HCT116 (cell line): ENCODE results near the gene DPP4. TPM values are rescaled to one million over a fixed set of nuclear protein-coding genes. Genes with fewer than 3 reads are reported as not detected.

Experiments
- ATAC-seq: fragments of 200-7000 bp; cut with Tn5 transposase; 2 replicates; pipeline ENCODE4 v1.9.1; 2020; ENCODE audit warnings: mild to moderate bottlenecking, moderate library complexity
- BruUV-seq: library from RNA; stranded (reverse); fragments of 400-500 nt; replicated peaks from 2 replicates; lab custom pipeline; 2021; lab: Mats Ljungman, UMichigan
- CTCF ChIA-PET: fragments of 300-600 bp; sonication (Branson Sonifier 250); formaldehyde crosslinking; loops from one replicate; lab custom pipeline; 2021; ENCODE audit warnings: antibody characterized with exemption; lab: Charles Lee
- POLR2A ChIA-PET: fragments of 300-600, 350-600 bp; sonication (Branson Sonifier 250); formaldehyde crosslinking; loops from one replicate; lab custom pipeline; 2021; ENCODE audit warnings: antibody characterized with exemption; lab: Charles Lee
- RAD21 ChIA-PET, 2 experiments: fragments of 300-600 bp; sonication (Branson Sonifier 250); formaldehyde crosslinking; loops; one replicate each; lab custom pipeline; 2023; ENCODE audit warnings: low total read pairs in 2 of 2; ENCODE audit not compliant: uncharacterized antibody in 2 of 2, unreplicated experiment in 2 of 2, low non-redundant PET in 1 of 2; lab: Charles Lee
- DNase-seq: peaks from one replicate; pipeline ENCODE4 v3.0.0-alpha.2; 2010; ENCODE audit warnings: low read depth, low spot score
- H2AFZ ChIP-seq: fragments of 200-600 bp; shearing (Covaris generic), sonication (generic); 2 replicates; pipeline ENCODE4 v1.6.1; 2017; ENCODE audit warnings: low read depth, mixed run types, mixed read lengths, antibody characterized with exemption, low read length; ENCODE audit not compliant: poor library complexity, severe bottlenecking
- H3K27ac ChIP-seq: 2 replicates; pipeline ENCODE4 v1.5.1; 2012; ENCODE audit warnings: low read depth, low read length
- H3K27me3 ChIP-seq: fragments of 200-600 bp; sonication (generic); 2 replicates; pipeline ENCODE4 v1.6.1; 2016; ENCODE audit warnings: mixed run types, low read length, mixed read lengths; ENCODE audit not compliant: insufficient read depth
- H3K36me3 ChIP-seq, 2 experiments: fragments of 200-500 bp in 1 of 2; fragments of 200-600 bp in 1 of 2; sonication (Bioruptor generic) in 1 of 2; sonication (generic) in 1 of 2; 2 replicates each; pipeline versions ENCODE4 v1.5.1 to v1.6.1; 2014 to 2016; ENCODE audit warnings: low read length in 2 of 2, inconsistent platforms in 1 of 2, mixed read lengths in 1 of 2, mixed run types in 1 of 2; ENCODE audit not compliant: insufficient read depth in 2 of 2, control insufficient read depth in 1 of 2
- H3K4me1 ChIP-seq, 2 experiments: fragments of 200-600 bp in 1 of 2; sonication (generic) in 1 of 2; 2 replicates each; pipeline versions ENCODE4 v1.5.1 to v1.6.1; 2012 to 2017; ENCODE audit warnings: low read length in 2 of 2, inconsistent platforms in 1 of 2, mild to moderate bottlenecking in 1 of 2, mixed read lengths in 1 of 2, mixed run types in 1 of 2, moderate library complexity in 1 of 2; ENCODE audit not compliant: insufficient read depth in 2 of 2, control insufficient read depth in 1 of 2
- H3K4me2 ChIP-seq: fragments of 200-600 bp; sonication (generic); 2 replicates; pipeline ENCODE4 v1.6.1; 2017; ENCODE audit warnings: mixed run types, low read length, mixed read lengths
- H3K4me3 ChIP-seq, 2 experiments: fragments of 200-600 bp in 1 of 2; sonication (generic) in 1 of 2; replicated peaks in 1 of 2; 2 replicates each; pipeline ENCODE4 v1.5.1; 2011 to 2016; ENCODE audit warnings: low read length in 2 of 2, control low read depth in 1 of 2, low read depth in 1 of 2, mild to moderate bottlenecking in 1 of 2, mixed read lengths in 1 of 2, mixed run types in 1 of 2
- H3K79me2 ChIP-seq: fragments of 200-600 bp; sonication (generic); 2 replicates; pipeline ENCODE4 v1.6.1; 2017; ENCODE audit warnings: mild to moderate bottlenecking, mixed run types, low read length, moderate library complexity, mixed read lengths; ENCODE audit not compliant: insufficient read depth
- H3K9ac ChIP-seq: fragments of 200-600 bp; sonication (generic); 2 replicates; pipeline ENCODE4 v1.6.1; 2016; ENCODE audit warnings: low read length, mixed read lengths
- H3K9me2 ChIP-seq: fragments of 200-600 bp; sonication (generic), shearing (Covaris generic); 2 replicates; pipeline ENCODE4 v1.6.1; 2017; ENCODE audit warnings: mixed run types, mild to moderate bottlenecking, moderate library complexity; ENCODE audit not compliant: insufficient read depth
- H3K9me3 ChIP-seq, 2 experiments: fragments of 200-500 bp in 1 of 2; fragments of 200-600 bp in 1 of 2; sonication (Bioruptor generic) in 1 of 2; sonication (generic) in 1 of 2; 2 replicates each; pipeline ENCODE4 v1.6.1; 2014 to 2017; ENCODE audit warnings: low read length in 2 of 2, mixed read lengths in 2 of 2, inconsistent platforms in 1 of 2, low read depth in 1 of 2, mild to moderate bottlenecking in 1 of 2, mixed run types in 1 of 2, moderate library complexity in 1 of 2; ENCODE audit not compliant: control insufficient read depth in 1 of 2, insufficient read depth in 1 of 2
- H4K20me1 ChIP-seq: fragments of 200-600 bp; sonication (generic), shearing (Covaris generic); 2 replicates; pipeline ENCODE4 v1.6.1; 2017; ENCODE audit warnings: mixed run types, mild to moderate bottlenecking, moderate library complexity; ENCODE audit not compliant: insufficient read depth
- CBX3 ChIP-seq: IDR thresholded peaks from 2 replicates; pipeline ENCODE4 v1.6.1; 2012; ENCODE audit warnings: low read depth
- CEBPB ChIP-seq: IDR thresholded peaks from 2 replicates; pipeline ENCODE4 v1.6.1; 2012; ENCODE audit warnings: low read depth
- POLR2AphosphoS5 ChIP-seq: IDR thresholded peaks from 2 replicates; pipeline ENCODE4 v1.6.1; 2011; ENCODE audit warnings: mild to moderate bottlenecking, low read depth, low read length, moderate library complexity
- SIN3A ChIP-seq: IDR thresholded peaks from 2 replicates; pipeline ENCODE4 v1.6.1; 2012; ENCODE audit warnings: low read depth
- ZNF274 ChIP-seq: fragments of 200-500 bp; sonication (Bioruptor generic); IDR thresholded peaks from 2 replicates; pipeline ENCODE4 v1.6.1; 2014; ENCODE audit warnings: mild to moderate bottlenecking, low read depth, low read length, inconsistent platforms
- intact Hi-C: fragments of 100-400 bp; cut with micrococcal nuclease; formaldehyde crosslinking; loops from 2 replicates; pipeline ENCODE4 v1.10.0; 2022
- total RNA-seq: library from RNA; stranded (reverse); gene quantifications from one replicate; pipeline ENCODE4 v1.2.1, GENCODE V29; 2021; ENCODE audit not compliant: unreplicated experiment
- TF ChIP-seq, protein P1 (sequence below): IDR thresholded peaks from 2 replicates; pipeline ENCODE4 v1.6.1; 2012; ENCODE audit warnings: low read depth

DPP4 gene
- total RNA-seq, 1 experiment from 2014 or later: 3.6 TPM

DNA sequence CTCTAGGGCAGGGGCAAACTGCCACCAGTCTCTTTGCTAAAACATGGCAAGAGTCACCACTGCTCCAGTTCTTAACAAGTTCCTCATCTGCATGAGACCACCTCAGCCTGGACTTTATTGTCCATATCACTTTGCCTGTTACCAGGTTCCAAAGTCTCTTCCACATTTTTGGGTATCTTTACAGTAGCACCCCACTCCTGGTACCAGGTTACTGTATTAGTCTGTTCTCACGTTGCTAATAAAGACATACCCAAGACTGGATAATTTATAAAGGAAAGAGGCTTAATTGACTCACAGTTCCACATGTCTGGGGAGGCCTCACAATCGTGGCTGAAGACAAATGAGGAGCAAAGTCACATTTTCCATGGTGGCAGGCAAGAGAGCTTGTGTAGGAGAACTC is 5.5 kb upstream of the DPP4 start:
- Histone ChIP-seq H3K9me2 (no peaks in the 10 kb centered on the region), H3K36me3 (no peaks in the 10 kb centered on the region), H3K9ac (no peak overlapping the region), H3K27ac (no peak overlapping the region), H3K4me1 (peaks cover 0 to 2% of the 10 kb centered on the region in 2 experiments; a peak in 3 of 4 replicates), H3K4me2 (no peak overlapping the region), H3K9me3 (no peaks in the 10 kb centered on the region), H3K4me3 (no peak overlapping the region), H3K79me2 (no peaks in the 10 kb centered on the region), H3K27me3 (no peaks in the 10 kb centered on the region), H4K20me1 (no peaks in the 10 kb centered on the region), H2AFZ (no peak overlapping the region)
- TF ChIP-seq CBX3: 0 out of 2 replicates have a peak, but pooled peaks have one; percentile 19
- no peak for TF ChIP-seq ZNF274
- ChIA-PET CTCF (no interaction called here), RAD21 (no interaction called here), POLR2A (no interaction called here)
- no TSS peak for BruUV-seq
- intact Hi-C loops: no loop called here
- DNase-seq (no peak), ATAC-seq (no peak)

- no peak overlapping the region for H3K4me3 ChIP-seq
- no peaks in the 10 kb centered on the region for H4K20me1 ChIP-seq
- ChIA-PET RAD21 (no interaction called here), POLR2A (no interaction called here), CTCF (no interaction called here)
- no peaks in the 10 kb centered on the region for H3K36me3 ChIP-seq
- H2AFZ ChIP-seq: no peak overlapping the region
- H3K4me2 ChIP-seq: no peak overlapping the region
- no TSS peak for BruUV-seq
- TF ChIP-seq SIN3A: no peak
- TF ChIP-seq CEBPB: no peak
- no peak for TF ChIP-seq ZNF274
- TF ChIP-seq POLR2AphosphoS5: no peak
- TF ChIP-seq, protein P1, sequence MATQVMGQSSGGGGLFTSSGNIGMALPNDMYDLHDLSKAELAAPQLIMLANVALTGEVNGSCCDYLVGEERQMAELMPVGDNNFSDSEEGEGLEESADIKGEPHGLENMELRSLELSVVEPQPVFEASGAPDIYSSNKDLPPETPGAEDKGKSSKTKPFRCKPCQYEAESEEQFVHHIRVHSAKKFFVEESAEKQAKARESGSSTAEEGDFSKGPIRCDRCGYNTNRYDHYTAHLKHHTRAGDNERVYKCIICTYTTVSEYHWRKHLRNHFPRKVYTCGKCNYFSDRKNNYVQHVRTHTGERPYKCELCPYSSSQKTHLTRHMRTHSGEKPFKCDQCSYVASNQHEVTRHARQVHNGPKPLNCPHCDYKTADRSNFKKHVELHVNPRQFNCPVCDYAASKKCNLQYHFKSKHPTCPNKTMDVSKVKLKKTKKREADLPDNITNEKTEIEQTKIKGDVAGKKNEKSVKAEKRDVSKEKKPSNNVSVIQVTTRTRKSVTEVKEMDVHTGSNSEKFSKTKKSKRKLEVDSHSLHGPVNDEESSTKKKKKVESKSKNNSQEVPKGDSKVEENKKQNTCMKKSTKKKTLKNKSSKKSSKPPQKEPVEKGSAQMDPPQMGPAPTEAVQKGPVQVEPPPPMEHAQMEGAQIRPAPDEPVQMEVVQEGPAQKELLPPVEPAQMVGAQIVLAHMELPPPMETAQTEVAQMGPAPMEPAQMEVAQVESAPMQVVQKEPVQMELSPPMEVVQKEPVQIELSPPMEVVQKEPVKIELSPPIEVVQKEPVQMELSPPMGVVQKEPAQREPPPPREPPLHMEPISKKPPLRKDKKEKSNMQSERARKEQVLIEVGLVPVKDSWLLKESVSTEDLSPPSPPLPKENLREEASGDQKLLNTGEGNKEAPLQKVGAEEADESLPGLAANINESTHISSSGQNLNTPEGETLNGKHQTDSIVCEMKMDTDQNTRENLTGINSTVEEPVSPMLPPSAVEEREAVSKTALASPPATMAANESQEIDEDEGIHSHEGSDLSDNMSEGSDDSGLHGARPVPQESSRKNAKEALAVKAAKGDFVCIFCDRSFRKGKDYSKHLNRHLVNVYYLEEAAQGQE: no peak
- DNase-seq (no peak), ATAC-seq (no peak)
- H3K9me3 ChIP-seq: no peaks in the 10 kb centered on the region
- no peaks in the 10 kb centered on the region for H3K79me2 ChIP-seq
- H3K27me3 ChIP-seq: no peaks in the 10 kb centered on the region
- no peak overlapping the region for H3K9ac ChIP-seq
- H3K27ac ChIP-seq: no peak overlapping the region
- intact Hi-C loops: no loop called here
- H3K9me2 ChIP-seq: no peaks in the 10 kb centered on the region
- H3K4me1 ChIP-seq: peaks cover 10 to 15% of the 10 kb centered on the region in 2 experiments; a peak in 3 of 4 replicates
Measured at GRCh38 chr2:162075689-162076132, 1.7 kb upstream of the DPP4 start.
